Iris pigment epithelial cell (primary cell): ENCODE results near the gene NBAS.
"Not testable (repeated sequence)": the region's sequence is repeated elsewhere in the genome, so short reads cannot be mapped to it uniquely, and the experiment has no call there.

Experiments used
- DNase-seq: peaks from one replicate; pipeline ENCODE4 v3.0.0-alpha.2; 2011; ENCODE audit warnings: low read depth

The NBAS gene

GRCh38 chr2:15363142-15363541 is 198.0 kb downstream of the NBAS start:
- DNase-seq = peak; percentile 75

DNA sequence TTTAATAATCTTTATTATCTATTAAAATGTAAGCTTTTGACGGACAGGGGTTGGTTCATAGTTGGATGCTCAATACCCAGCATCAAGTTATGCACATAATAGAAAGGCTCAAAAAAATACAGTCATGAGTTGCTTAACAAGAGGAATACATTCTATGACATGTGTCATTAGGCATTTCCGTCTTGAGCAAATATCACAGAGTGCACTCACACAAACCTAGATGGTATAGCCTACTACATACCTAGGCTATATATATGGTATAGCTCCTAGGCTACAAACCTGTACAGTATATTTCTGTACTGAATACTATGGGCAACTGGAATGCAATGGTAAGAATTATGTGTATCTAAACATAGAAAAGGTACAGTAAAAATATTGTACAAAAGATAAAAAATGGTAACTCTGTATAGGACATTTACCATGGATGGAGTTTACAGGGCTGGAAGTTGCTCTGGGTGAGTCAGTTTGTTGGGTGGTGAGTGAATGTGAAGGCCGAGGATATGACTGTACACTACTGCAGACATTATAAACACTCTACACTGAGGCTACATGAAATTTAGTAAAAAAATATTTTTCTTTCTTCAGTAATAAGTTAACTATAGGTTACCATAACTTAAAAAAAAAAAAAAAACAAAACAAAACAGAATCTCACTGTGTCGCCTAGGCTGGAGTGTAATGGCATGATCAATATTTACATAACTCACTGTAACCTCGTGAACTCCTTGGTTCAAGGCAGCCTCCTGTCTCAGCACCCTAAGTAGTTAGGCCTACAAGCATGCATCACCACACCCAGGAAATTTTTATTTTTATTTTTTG is 201.2 kb downstream of the NBAS start:
- DNase-seq = peak; percentile 94

GRCh38 chr2:15357922-15358321 is 203.2 kb downstream of the NBAS start:
- DNase-seq = no peak

DNA sequence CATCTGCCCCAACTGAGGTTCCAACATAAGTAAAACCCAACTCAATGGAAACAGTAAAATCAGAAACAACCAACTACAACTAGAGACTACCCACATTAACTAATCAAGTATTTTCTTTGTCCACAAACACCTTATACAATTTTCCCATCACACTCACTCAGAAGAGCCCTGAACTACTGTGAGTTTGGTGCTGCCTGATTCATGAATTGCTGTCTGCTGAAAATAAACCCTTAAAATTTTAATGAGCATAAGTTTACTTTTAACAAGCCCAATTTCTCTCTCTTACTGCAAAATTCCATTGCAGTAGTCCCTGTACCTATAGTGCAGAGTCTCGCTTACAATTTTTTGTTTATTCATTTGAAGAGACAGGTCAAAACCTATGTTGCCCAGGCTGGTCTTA is 203.9 kb downstream of the NBAS start:
- no peak for DNase-seq

DNA sequence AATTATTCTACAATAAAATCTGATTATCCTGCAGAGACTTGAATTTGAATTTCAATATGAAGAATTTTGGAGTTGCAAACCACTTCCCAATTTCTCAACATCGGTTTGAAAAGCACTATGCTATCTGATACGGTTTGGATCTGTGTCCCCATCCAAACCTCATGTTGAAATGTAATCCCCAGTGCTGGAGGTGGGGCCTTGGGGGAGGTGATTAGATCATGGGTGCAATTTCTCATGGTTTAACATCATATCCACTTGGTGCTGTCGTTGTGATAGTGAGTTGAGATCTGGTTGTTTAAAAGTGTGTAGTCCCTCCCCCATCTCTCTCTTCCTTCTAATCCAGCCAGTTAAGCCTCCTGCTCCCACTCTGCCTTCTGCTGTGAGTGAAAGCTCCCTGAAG is 205.7 kb downstream of the NBAS start:
- no peak for DNase-seq

DNA sequence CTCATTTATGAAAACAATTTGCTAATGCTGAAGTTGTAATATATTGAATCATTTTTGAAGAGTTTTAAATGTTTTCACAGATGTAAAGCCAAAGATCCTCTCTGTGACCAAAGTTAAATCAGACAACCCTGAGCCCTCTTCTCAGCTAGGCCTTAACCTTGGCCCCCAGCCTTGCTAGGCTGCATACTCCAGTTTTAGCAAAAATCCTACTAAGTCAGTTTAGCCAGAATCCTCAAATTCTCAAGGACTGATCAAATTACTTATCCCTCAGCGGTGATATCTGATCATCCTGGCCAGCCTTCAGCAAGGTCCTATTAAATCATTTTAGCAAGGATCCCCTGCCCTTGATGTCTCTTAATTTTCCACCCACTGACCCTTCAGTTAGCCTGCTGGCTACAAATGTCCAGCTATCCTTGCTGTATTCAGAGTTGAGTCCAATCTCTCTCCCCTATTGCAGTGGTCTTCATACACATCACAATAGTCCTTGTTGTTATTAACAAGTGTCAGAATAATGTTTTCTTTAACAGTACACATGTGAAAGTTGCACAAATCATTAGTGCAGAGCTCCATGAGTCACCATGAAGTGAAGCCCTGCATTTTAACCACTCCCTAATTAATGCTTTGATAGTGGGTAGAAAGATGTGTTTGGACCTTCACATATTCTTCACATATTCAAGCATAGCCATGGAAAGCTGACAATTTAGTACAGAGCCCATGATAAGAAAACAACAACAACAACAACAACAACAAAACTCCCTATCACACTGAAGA is 206.4 kb downstream of the NBAS start:
- peak; percentile 33 for DNase-seq

DNA sequence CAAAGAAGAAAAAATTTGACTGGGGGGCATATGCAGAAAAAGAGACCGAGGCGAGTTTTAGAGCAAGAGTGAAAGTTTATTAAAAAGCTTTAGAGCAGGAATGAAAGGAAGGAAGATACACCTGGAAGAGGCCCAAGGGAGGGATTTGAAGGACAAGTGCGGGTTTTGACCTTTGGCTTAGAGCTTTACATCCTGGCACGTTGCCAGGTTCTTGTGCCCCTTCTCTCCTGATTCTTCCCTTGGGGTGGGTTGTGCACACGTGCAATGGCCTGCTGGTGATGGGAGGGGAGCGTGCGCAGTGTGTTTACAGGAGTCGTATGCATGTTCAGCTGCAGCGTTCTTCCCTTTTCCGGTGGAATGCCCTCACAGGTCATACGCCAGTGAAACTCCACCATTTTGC is 208.8 kb downstream of the NBAS start:
- no peak for DNase-seq

DNA sequence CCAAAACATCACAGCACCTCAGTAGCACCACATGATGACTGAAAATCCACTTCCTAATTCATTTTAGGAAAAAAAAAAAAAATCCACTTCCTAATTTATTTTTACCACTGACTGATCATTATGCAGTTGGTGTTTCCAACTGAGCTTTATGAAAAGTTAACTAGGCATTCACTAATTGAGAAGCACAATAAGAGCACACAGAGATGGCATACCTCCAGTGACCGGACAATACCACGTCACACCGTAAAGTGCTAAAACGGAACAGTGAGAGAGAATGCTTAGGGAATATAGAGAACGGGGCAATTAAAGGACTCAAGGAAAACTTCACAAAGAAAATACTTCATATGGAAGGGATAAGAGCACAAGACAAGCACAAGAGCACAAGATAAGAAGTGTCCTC is 212.5 kb downstream of the NBAS start:
- DNase-seq = no peak

DNA sequence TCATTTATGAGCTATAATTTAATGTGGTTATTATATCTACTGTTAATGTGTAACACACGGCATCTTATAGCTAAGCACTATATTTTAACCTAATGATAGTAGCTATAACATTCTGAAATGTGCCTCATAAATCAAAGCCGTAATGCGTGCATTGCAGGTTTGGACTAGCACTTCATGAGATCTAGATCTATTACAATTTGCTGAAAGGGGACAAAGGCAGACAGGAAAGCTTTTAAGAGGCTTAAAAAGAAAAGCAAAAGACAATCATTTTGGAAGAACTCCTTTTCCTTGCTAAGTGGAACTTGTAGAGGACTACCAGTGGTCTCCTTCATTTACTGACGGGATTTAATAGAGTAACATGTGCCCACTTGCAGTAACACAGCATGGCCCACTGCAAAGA is 213.1 kb downstream of the NBAS start:
- DNase-seq = no peak

DNA sequence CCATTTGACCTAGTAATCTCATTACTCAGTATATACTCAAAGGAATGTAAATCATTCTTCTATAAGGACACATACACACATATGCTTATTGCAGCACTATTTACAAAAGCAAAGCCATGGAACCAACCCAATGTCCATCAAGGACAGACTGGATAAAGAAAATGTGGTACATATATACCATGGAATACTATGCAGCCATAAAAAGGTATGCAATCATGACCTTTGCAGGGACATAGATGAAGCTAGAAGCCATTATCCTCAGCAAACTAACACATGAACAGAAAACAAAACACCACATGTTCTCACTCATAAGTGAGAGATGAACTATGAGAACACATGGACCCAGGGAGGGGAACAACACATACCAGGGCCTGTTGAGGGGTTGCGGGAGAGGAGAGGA is 214.5 kb downstream of the NBAS start:
- DNase-seq = peak; percentile 12

GRCh38 chr2:15337996-15338666 is 223.0 kb downstream of the NBAS start:
- DNase-seq = peak; percentile 9

DNA sequence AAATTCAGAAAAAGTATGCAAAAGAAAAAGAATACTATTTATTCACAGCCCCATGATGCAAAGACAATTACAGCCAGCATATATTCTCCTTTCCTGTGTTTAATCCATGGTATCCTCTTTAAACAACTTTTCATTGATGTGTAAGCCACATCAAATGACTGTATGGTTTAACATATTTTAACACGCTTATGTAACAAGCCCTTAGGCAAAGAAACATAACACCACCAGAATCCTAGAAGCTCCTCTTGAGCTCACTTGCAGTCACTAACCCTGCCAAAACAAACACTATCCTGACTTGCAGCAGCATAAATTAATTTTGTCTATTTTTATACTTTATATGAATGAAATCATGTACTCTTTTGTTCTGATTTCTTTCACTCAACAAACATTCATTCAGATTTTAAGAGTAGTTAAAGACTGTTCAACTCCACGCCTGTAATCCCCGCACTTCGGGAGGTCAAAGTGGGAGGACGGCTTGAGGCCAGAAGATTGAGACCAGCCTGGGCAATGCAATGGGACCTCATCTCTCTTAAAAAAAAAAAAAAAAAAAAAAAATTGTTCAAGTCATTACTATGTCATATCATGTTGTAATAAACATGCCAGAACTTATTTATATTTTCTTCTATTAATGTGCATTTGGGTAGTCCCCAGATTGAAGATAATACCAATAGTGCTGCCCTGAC is 226.3 kb downstream of the NBAS start:
- DNase-seq = peak; percentile 84

- no peak for DNase-seq
Measured at GRCh38 chr2:15331787-15332186, 229.3 kb downstream of the NBAS start.

DNA sequence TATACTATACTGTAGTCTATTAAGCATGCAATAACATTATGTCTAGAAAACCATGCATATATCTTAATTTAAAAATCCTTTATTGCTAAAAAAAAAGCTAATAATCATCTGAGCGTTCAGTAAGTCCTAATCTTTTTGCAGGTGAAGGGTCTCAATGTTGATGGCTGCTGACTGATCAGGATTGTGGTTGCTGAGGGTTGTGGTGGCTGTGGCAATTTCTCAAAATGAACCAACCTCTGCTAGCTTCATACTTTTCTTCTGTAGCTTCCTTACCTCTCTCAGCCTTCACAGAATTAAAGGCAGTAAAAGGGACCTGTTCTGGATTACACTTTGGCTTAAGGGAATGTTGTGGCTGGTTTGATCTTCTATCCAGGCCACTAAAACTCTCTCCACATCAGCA is 235.8 kb downstream of the NBAS start:
- no peak for DNase-seq

DNA sequence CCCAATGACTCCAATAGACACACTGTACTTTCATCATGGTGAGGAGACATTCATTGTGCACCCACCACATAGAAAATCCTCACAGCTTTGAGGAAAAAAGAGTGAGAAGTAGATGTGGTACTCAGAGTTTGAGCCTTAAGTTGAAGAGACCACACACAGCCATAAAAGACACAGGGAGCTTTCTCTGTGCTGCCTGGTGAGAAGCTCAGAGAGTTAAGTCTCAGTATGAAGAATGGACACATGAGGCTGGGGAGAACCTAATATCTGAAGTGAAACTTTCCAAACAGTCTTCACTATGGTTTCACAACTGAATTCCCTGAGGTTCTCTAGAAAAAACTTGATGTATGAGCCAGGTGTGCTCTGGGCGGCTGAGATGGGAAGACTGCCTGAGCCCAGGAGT is 237.9 kb downstream of the NBAS start:
- no peak for DNase-seq

DNA sequence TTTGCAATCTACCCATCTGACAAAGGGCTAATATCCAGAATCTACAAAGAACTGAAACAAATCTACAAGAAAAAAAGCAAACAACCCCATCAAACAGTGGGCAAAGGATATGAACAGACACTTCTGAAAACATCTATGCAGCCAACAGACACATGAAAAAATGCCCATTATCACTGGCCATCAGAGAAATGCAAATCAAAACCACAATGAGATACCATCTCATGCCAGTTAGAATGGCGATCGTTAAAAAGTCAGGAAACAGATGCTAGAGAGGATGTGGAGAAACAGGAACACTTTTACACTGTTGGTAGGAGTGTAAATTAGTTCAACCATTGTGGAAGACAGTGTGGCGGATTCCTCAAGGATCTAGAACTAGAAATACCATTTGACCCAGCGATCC is 239.7 kb downstream of the NBAS start:
- DNase-seq = not testable (repeated sequence)

DNA sequence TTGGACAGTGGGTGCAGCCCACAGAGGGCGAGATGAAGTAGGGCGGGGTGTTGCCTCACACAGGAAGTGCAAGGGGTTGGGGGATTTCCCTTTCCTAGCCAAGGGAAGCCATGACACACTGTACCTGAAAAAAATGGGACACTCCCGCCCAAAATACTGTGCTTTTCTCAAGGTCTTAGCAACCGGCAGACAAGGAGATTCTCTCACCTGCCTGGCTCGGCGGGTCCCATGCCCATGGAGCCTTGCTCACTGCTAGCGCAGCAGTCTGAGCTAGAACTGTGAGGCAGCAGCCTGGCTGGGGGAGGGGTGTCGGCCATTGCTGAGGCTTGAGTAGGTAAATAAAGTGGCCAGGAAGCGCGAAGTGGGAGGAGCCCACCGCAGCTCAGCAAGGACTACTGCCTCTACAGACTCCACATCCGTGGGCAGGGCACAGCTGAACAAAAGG is 244.7 kb downstream of the NBAS start:
- no peak for DNase-seq

GRCh38 chr2:15315411-15315810 is 245.7 kb downstream of the NBAS start:
- no peak for DNase-seq

DNA sequence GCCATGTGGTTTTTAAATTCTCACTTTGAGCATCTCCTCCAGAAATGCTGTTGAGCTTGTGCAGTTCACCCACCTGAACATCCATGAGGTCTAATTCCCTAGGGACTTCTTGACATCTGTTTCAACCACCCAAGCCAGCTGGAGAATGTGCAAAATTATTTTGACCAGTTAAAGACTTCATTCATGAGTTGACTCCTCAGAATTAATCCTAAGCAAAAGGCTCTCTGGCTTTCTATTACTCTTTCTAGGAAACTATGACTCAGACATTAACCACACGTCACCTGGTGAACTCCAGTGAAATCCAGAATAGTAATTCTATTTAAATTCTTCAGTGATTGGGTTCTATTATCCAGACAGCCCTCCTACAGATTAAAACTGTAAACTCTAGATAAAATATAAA is 247.5 kb downstream of the NBAS start:
- peak; percentile 72 for DNase-seq

GRCh38 chr2:15311926-15312325 is 249.2 kb downstream of the NBAS start:
- DNase-seq = no peak

DNA sequence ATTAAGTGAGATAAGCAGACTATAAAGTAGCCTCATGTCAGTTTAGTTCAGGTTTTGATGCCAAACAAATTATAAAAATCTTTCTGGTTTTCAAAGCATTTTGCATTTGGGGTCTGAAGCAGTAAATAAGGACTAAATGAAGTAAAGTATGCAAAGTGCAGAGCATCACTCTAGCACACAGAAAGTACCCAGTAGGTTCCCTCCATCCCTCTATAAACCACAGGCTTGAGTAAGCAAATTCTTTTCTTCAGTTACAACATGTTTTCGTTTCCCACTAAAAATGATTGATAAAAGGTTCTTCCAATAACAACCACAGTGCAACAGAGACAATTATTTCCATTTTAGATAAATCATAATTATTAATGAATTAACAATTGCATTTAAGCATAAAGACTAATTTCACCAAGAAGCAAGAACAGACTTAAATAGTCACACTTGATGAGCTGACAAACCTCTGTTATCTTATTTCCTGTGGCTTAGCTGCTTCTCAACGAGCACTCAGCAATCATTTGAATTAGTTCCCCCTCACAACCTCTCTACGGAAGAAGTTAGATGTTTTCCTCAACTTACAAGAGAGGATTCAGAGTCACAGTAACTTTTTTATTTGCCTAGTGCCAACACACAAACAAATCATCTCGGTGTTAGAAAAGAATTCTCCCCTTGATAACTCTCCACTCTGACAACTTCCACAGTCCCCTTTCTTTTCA is 249.8 kb downstream of the NBAS start:
- peak; percentile 57 for DNase-seq

DNA sequence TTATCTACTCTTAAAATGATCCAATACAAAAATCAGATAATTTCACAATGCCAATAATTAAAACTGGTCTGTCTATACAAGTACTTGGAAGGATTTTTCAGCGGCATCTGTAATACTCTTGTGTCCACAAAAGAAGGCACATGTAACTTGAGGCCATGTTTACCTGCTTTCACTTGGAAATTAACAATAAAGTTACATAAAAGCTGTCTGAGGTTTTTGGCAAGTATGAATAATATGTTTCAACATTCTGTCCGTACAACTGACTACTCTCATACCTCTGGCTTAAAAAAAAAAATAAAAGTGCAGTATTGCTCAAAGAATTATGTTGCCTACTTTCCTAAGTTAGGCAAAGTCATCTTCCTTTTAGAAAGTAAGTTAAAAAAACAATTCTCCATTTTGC is 253.6 kb downstream of the NBAS start:
- DNase-seq = peak; percentile 71
